VCaP (cell line): ENCODE results near the gene PLAAT4.
A peak's percentile ranks its signal among the peaks of the same experiment; 100 is the strongest.

Experiments used
- H3K27ac ChIP-seq: fragments of 450-650 bp; 2 replicates; pipeline ENCODE4 v1.5.1; 2017
- TF ChIP-seq, protein P1 (sequence below): fragments of 450-650 bp; conservative IDR thresholded peaks from 2 replicates; pipeline ENCODE4 v1.5.1; 2017; ENCODE audit warnings: mild to moderate bottlenecking, moderate library complexity

The PLAAT4 gene, protein sequence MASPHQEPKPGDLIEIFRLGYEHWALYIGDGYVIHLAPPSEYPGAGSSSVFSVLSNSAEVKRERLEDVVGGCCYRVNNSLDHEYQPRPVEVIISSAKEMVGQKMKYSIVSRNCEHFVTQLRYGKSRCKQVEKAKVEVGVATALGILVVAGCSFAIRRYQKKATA

DNA sequence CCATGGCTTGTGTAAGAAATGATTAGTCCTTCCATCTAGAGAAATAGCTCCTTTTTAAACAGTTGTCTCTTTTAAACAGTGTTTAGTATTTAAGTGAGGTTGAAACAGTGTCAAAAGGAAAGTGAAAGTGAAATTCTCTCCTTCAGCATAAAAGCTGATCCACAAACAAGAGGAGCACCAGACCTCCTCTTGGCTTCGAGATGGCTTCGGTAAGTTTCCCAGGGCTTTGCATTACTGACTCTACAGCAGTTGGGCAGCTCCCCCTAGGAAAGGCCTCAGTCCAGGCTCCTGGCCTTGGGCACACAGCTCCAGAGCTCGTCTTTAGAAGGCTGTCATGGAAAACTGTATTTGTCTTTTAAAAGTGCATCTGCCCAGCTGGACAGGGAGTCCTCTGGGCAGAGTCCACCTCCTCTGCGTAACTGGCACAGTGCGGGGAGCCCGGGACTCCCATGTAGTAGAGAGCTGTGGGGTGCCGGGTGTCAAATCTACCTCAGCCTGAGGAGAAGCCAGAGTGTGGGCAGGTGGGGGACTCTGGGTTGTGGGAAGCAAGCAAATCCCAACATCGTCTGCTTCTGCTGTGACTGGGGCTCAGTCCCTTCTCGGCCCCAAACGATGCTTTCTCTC is at the start of gene PLAAT4:
TSS of gene PLAAT4 (plus strand) at position 140 of the 624 bp plus-strand sequence. CDS start at position 201, 61 bp downstream.
- TF ChIP-seq, protein P1, sequence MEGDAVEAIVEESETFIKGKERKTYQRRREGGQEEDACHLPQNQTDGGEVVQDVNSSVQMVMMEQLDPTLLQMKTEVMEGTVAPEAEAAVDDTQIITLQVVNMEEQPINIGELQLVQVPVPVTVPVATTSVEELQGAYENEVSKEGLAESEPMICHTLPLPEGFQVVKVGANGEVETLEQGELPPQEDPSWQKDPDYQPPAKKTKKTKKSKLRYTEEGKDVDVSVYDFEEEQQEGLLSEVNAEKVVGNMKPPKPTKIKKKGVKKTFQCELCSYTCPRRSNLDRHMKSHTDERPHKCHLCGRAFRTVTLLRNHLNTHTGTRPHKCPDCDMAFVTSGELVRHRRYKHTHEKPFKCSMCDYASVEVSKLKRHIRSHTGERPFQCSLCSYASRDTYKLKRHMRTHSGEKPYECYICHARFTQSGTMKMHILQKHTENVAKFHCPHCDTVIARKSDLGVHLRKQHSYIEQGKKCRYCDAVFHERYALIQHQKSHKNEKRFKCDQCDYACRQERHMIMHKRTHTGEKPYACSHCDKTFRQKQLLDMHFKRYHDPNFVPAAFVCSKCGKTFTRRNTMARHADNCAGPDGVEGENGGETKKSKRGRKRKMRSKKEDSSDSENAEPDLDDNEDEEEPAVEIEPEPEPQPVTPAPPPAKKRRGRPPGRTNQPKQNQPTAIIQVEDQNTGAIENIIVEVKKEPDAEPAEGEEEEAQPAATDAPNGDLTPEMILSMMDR: no peak
- peak within 1 kb of the TSS; percentile 96 for H3K27ac ChIP-seq

DNA sequence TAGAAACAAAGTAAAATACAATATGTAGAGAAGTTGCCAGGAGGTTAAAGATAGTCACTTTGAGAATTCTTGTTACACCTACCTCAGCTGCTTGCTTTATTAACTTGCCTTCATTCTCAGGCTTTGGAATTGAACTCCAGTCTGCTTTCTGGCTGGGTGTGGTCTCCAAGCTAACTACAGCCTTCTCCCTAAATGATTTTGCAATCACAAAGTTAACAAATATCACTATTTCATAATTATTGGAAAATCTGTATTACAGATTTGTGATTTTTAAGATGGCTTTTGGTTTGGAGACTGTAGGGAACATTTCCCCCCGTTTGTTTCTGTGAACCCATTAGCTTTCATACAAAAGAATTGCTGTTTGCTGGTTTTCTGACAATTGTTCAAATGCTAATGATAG is 47.8 kb upstream of the PLAAT4 start:
- H3K27ac ChIP-seq: no peak overlapping the region
- TF ChIP-seq, protein P1: no peak

DNA sequence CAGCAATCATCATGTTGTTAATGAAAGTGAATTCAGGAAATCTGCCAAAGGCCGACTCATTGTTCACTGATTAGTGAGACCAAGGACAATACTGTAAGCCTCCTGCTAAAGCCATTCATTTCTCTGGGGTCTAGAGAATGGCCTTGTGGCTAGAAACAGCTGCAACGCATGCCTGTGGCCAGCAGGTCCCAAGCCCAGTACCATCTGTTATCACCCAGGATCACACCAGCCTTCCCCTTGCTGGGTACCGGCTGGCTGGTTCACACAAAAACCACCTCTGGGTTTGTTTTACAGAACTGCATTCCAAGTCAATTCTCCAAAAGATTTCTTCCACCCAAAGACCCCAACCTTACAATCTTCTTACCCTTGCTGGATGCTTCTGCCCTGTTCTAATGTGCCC is 46.7 kb upstream of the PLAAT4 start:
- no peak overlapping the region for H3K27ac ChIP-seq
- TF ChIP-seq, protein P1: no peak

DNA sequence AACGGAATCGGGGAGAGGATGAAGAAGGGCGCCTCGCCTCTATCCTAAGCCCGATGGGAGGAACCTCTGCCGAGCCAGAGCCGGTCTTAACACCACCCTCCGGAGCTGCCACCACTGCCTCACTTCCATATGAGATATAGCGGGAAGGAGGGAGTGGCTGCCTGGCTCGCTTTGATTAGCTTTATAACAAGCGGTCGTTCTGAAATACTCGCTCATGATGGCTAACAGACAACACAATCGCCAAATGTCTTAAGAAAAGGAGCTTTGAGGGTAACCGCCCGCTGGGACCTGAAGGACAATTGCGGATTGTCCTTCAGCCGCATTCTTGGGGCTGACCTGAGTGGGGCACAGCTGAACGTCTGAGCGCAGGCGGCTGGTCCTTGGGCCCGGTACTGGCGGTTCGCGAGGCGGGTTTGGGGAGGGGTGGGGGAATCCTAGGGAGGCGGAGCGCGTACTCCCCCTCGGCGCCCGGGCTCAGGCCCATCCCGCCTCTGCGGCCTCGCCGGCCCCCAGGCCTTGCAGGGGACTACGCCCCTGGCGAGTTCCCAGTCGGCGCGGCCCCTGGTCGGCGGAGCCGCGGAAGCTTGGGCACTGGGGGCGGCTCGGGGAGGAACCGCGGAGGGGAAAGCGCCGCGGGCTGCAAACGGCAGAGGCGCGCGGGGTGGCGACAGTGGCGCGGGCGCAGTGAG is 45.9 kb upstream of the PLAAT4 start, which contains the start of gene PLAAT5:
TSS of gene PLAAT5 (minus strand) at position 617 of the 689 bp plus-strand sequence. CDS start at position 484, 133 bp downstream.
- TF ChIP-seq, protein P1: no peak; the same call in 1 of the 2 replicates
- no peak within 1 kb of the TSS for H3K27ac ChIP-seq

DNA sequence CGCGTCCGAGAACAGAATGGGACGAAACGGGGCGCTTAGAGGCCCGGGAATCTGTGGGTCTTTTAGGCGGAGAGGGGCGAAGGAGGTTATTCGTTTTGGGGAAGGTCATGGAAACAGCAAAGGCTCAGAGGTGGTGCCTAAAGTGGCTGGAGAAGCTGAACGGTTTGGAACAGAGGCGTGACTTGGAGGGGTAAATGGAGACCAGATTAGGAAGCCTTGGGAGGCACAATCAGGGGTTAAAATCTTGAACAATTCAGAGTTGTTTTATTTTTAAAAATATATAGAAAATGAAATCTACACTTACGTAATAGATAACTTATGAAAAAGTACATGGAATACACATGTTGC is 45.4 kb upstream of the PLAAT4 start:
- no peak overlapping the region for H3K27ac ChIP-seq
- TF ChIP-seq, protein P1: no peak

DNA sequence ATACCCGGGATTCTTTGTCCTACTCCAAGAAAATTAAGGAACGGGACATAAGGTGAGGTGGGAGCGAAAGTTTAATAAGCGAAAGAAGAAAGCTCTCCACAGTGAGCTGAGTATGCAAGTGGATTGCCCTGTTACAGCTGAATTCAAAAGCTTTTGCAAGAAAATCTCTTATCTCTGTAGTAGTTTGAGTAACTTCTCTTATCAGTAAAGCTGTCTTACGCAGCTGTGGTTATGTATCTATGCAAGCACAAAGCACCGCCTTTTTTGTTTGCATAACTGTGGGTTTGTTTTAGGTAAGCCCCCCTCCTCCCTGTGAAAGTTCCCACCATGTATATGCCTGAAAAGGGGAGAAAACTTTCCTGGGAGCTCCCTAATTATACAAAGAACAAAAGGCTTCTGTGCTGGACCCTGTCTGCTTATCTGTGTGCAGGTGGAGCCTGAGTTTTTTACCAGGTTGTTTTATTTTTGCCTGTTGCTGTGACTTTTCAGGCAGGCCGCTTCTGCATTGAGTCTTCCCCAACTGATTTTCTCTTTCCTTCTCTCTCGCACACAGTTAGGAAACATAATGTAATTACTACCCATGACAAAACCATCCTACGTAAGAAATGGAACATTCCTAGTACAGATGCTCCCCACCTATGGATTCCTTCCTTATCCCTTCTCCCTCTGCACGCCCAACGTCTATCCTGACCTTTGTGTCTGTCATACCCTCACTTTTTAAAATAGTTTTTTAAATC is 44.8 kb upstream of the PLAAT4 start:
- no peak overlapping the region for H3K27ac ChIP-seq

More for the DNA sequence above, 44.8 kb upstream of the PLAAT4 start:
- TF ChIP-seq, protein P1: no peak
